Neural cell (in vitro differentiated cells): ENCODE measurements around the gene INTS6. TPM values are rescaled to one million over a fixed set of nuclear protein-coding genes. Genes with fewer than 3 reads are reported as not detected.

Source experiments
- H2AFZ ChIP-seq: fragments of 200-600, 300-800 bp; sonication (generic), shearing (Covaris generic); 2 replicates; pipeline ENCODE4 v1.6.0; 2014; ENCODE audit warnings: low read depth, mild to moderate bottlenecking, antibody characterized with exemption, low read length, moderate library complexity
- H3F3A ChIP-seq: fragments of 200-600 bp; shearing (Covaris generic); 2 replicates; pipeline ENCODE4 v1.6.1; 2016; ENCODE audit warnings: mild to moderate bottlenecking, moderate library complexity, mixed read lengths, antibody characterized with exemption, low read length; ENCODE audit not compliant: insufficient read depth, poor library complexity, severe bottlenecking
- H3K27ac ChIP-seq: fragments of 200-600, 300-800 bp; sonication (generic), shearing (Covaris generic); 2 replicates; pipeline ENCODE4 v1.5.1; 2014; ENCODE audit warnings: mild to moderate bottlenecking, low read length, moderate library complexity
- H3K27me3 ChIP-seq: fragments of 300-800, 200-600 bp; sonication (generic), shearing (Covaris generic); 2 replicates; pipeline ENCODE4 v1.6.0; 2014; ENCODE audit warnings: mild to moderate bottlenecking, low read depth, low read length, moderate library complexity; ENCODE audit not compliant: insufficient read depth
- H3K36me3 ChIP-seq: fragments of 300-800, 200-600 bp; sonication (generic), shearing (Covaris generic); 2 replicates; pipeline ENCODE4 v1.5.1; 2014; ENCODE audit warnings: mild to moderate bottlenecking, antibody characterized with exemption, low read length, moderate library complexity; ENCODE audit not compliant: insufficient read depth
- H3K4me2 ChIP-seq: fragments of 300-800, 200-600 bp; sonication (generic), shearing (Covaris generic); 2 replicates; pipeline ENCODE4 v1.6.0; 2014; ENCODE audit warnings: mild to moderate bottlenecking, low read length
- H3K4me3 ChIP-seq: fragments of 300-800, 200-600 bp; sonication (generic), shearing (Covaris generic); 2 replicates; pipeline ENCODE4 v1.5.1; 2014; ENCODE audit warnings: mild to moderate bottlenecking, low read length, moderate library complexity
- H3K79me2 ChIP-seq: fragments of 200-600 bp; shearing (Covaris generic); replicated peaks from 2 replicates; pipeline ENCODE4 v1.6.0; 2014; ENCODE audit warnings: mild to moderate bottlenecking, low read length, moderate library complexity; ENCODE audit not compliant: insufficient read depth
- H3K9ac ChIP-seq: fragments of 300-800, 200-600 bp; sonication (generic), shearing (Covaris generic); 2 replicates; pipeline ENCODE4 v1.6.1; 2016; ENCODE audit warnings: mild to moderate bottlenecking, low read length, mixed read lengths
- H3K9me2 ChIP-seq: fragments of 200-600 bp; shearing (Covaris generic); 2 replicates; pipeline ENCODE4 v1.6.1; 2016; ENCODE audit warnings: mild to moderate bottlenecking, low read length, mixed read lengths; ENCODE audit not compliant: insufficient read depth
- H3K9me3 ChIP-seq: fragments of 200-600, 300-800 bp; sonication (generic), shearing (Covaris generic); 2 replicates; pipeline ENCODE4 v1.6.1; 2016; ENCODE audit warnings: mild to moderate bottlenecking, mixed run types, low read length, moderate library complexity, mixed read lengths
- H4K20me1 ChIP-seq: fragments of 200-600 bp; shearing (Covaris generic); 2 replicates; pipeline ENCODE4 v1.6.1; 2016; ENCODE audit warnings: mild to moderate bottlenecking, mixed run types; ENCODE audit not compliant: insufficient read depth
- CTCF ChIP-seq: fragments of 450-650 bp; IDR thresholded peaks from 2 replicates; pipeline ENCODE4 v1.5.1; 2014; ENCODE audit warnings: antibody characterized with exemption, mild to moderate bottlenecking, moderate library complexity; ENCODE audit not compliant: poor library complexity, severe bottlenecking
- EP300 ChIP-seq: fragments of 450-650 bp; conservative IDR thresholded peaks from 2 replicates; pipeline ENCODE4 v1.6.1; 2014; ENCODE audit warnings: antibody characterized with exemption, mild to moderate bottlenecking, moderate library complexity; ENCODE audit not compliant: poor library complexity, severe bottlenecking
- EZH2 ChIP-seq: fragments of 200-600, 300-800 bp; shearing (Covaris generic), sonication (generic); IDR thresholded peaks from 2 replicates; pipeline ENCODE4 v1.6.1; 2014; ENCODE audit warnings: antibody characterized with exemption, low read length, borderline replicate concordance, mild to moderate bottlenecking; ENCODE audit not compliant: insufficient read depth, poor library complexity, severe bottlenecking
- MXI1 ChIP-seq: fragments of 450-650 bp; conservative IDR thresholded peaks from 2 replicates; pipeline ENCODE4 v1.6.1; 2014; ENCODE audit warnings: antibody characterized with exemption, mild to moderate bottlenecking; ENCODE audit not compliant: poor library complexity, severe bottlenecking
- POLR2AphosphoS5 ChIP-seq: IDR thresholded peaks from 2 replicates; pipeline ENCODE4 v1.6.1; 2012
- RAD21 ChIP-seq: fragments of 450-650 bp; conservative IDR thresholded peaks from 2 replicates; pipeline ENCODE4 v1.6.1; 2014; ENCODE audit warnings: antibody characterized with exemption, mild to moderate bottlenecking, moderate library complexity
- REST ChIP-seq: IDR thresholded peaks from 2 replicates; pipeline ENCODE4 v1.6.1; 2012; ENCODE audit warnings: borderline replicate concordance
- SMC3 ChIP-seq: fragments of 450-650 bp; conservative IDR thresholded peaks from 2 replicates; pipeline ENCODE4 v1.6.1; 2014; ENCODE audit warnings: antibody characterized with exemption, mild to moderate bottlenecking, moderate library complexity; ENCODE audit not compliant: poor library complexity
- TAF1 ChIP-seq: IDR thresholded peaks from 2 replicates; pipeline ENCODE4 v1.6.1; 2012; ENCODE audit warnings: low read depth
- polyA plus RNA-seq: library from polyadenylated mRNA; depleted of rRNA; stranded (reverse); fragments of >200 nt; gene quantifications from 2 replicates; pipeline ENCODE4 v1.2.3, GENCODE V29; 2014

INTS6 gene
- polyA plus RNA-seq, 1 donor from 2014 or later = 22.6 TPM

DNA sequence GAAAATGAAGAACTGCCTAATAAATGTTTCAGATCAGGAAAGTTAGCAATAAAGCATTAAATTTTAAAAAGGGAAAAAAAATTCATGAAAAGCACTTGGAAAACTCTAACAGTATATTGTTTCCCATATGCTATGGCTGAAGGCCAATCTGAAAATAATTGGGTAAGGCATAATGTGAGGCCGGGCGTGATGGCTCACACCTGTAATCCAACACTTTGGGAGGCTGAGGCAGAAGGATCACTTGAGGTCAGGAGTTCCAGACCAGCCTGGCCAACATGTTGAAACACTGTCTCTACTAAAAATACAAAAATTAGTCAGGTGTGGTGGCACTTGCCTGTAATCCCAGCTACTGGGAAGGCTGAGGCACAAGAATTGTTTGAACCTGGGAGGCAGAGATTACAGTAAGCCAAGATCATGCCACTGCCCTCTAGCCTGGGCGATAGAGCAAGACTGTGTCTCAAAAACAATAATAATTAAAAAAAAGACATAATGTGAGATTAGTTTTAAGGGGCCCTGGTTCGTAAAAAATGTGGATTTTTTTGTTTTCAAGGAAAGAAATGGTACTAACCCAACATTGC is 15.2 kb downstream of the INTS6 start:
- TF ChIP-seq EP300 (no peak), MXI1 (no peak), RAD21 (no peak), EZH2 (no peak), CTCF (no peak), SMC3 (no peak), REST (no peak), POLR2AphosphoS5 (no peak), TAF1 (no peak)
- Histone ChIP-seq H3K79me2 (no peaks in the 10 kb centered on the region), H3F3A (no peaks in the 10 kb centered on the region), H2AFZ (no peak overlapping the region), H3K36me3 (no peaks in the 10 kb centered on the region), H3K9ac (no peak overlapping the region), H3K4me3 (no peak overlapping the region), H3K27ac (no peak overlapping the region), H4K20me1 (no peaks in the 10 kb centered on the region), H3K9me2 (no peaks in the 10 kb centered on the region), H3K27me3 (no peaks in the 10 kb centered on the region), H3K9me3 (no peaks in the 10 kb centered on the region), H3K4me2 (no peak overlapping the region)

- Histone ChIP-seq H4K20me1 (no peaks in the 10 kb centered on the region), H3K36me3 (no peaks in the 10 kb centered on the region), H3K79me2 (no peaks in the 10 kb centered on the region), H3K9me3 (no peaks in the 10 kb centered on the region), H3K9ac (no peak overlapping the region), H3K4me2 (no peak overlapping the region), H3K9me2 (no peaks in the 10 kb centered on the region), H3K27me3 (no peaks in the 10 kb centered on the region), H2AFZ (no peak overlapping the region), H3K27ac (no peak overlapping the region), H3K4me3 (no peak overlapping the region), H3F3A (no peaks in the 10 kb centered on the region)
- TF ChIP-seq RAD21 (peak; percentile 65), CTCF (peak; percentile 64), MXI1 (no peak), SMC3 (peak; percentile 64), EZH2 (no peak), TAF1 (no peak), POLR2AphosphoS5 (no peak), EP300 (no peak), REST (no peak)
Observed at GRCh38 chr13:51435002-51435578, 17.7 kb downstream of the INTS6 start.
